ENCODE data around the gene GNPNAT1. TPM values are rescaled to one million over a fixed set of nuclear protein-coding genes. Genes with fewer than 3 reads are reported as not detected.

The GNPNAT1 gene
- total and polyA plus RNA-seq, 9 of the 15 experiments (the other 6 are each of a cell fraction or from before 2014, with no cell fraction given), result 15.8 to 27.7 (median 25.3) TPM

DNA sequence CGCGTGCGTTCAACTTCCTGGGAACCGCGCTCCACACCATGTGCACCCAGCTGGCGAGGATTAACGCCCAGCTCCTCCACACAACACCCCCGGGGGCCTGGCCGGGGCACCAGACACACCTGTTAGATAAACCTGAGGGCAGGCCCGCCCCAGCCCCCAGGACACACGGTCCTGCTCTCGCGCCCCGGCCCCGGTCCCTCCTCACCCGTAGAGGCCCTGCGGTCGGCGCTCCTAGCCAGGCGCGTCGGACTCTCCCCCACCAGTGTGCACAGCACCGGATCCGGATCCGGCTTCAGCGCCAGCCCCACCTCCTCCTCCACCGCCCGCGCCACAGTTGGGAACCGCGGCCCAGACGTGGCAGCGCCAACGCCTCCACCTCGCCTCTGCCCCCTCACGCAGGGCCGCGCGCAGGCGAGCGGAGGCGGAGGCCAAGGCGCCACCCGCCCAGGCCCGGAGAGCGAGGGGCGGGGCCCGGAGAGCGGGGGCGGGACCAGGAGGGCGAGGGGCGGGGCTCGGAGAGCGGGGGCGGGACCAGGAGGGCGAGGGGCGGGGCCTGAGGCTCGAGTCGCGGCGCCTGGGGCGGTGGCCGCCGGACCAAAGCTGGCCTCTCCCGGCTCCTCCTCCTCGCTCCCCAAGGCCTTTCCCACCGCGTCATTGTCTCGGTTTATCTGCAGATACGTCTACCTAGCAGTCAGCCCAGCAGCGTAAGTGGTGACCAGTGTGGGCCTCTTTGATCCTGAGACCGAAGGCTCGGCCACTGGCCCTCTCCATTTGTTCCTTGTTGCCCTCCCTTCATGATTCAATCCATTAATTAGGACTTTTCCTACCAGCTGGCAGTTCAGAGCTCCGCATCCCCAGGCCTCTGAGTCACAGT is at the start of gene GNPNAT1 (continued):
- TF ChIP-seq, protein P1, sequence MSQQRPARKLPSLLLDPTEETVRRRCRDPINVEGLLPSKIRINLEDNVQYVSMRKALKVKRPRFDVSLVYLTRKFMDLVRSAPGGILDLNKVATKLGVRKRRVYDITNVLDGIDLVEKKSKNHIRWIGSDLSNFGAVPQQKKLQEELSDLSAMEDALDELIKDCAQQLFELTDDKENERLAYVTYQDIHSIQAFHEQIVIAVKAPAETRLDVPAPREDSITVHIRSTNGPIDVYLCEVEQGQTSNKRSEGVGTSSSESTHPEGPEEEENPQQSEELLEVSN (IDR thresholded peaks at IDR 0.05; ENCODE audit: borderline replicate concordance in 1 of 2, extremely low read depth in 1 of 2, insufficient read depth in 1 of 2, insufficient read length in 1 of 2, low read depth in 1 of 2, low read length in 1 of 2, poor library complexity in 1 of 2, severe bottlenecking in 1 of 2), result peak in 1 of 2 experiments; percentile 75
- TF ChIP-seq RFX1 (IDR thresholded peaks at IDR 0.05) (no peak), NRF1 (conservative IDR thresholded peaks at IDR 0.05 in 1 of 2, IDR thresholded peaks at IDR 0.05 in 1 of 2) (peak; percentile 82 to 85), CHD2 (IDR thresholded peaks at IDR 0.05; ENCODE audit: low read depth, low read length) (no peak), POLR2AphosphoS5 (IDR thresholded peaks at IDR 0.05; ENCODE audit: control insufficient read depth, insufficient read depth, low read depth, low read length) (0 out of 2 replicates have a peak, but pooled peaks have one; percentile 43), L3MBTL2 (IDR thresholded peaks at IDR 0.05) (peak; percentile 92), ZNF263 (CRISPR knock-in tag; IDR thresholded peaks at IDR 0.05; ENCODE audit: borderline replicate concordance) (peak; percentile 31; the same call in 1 of the 2 replicates)
- TF ChIP-seq, protein P2, sequence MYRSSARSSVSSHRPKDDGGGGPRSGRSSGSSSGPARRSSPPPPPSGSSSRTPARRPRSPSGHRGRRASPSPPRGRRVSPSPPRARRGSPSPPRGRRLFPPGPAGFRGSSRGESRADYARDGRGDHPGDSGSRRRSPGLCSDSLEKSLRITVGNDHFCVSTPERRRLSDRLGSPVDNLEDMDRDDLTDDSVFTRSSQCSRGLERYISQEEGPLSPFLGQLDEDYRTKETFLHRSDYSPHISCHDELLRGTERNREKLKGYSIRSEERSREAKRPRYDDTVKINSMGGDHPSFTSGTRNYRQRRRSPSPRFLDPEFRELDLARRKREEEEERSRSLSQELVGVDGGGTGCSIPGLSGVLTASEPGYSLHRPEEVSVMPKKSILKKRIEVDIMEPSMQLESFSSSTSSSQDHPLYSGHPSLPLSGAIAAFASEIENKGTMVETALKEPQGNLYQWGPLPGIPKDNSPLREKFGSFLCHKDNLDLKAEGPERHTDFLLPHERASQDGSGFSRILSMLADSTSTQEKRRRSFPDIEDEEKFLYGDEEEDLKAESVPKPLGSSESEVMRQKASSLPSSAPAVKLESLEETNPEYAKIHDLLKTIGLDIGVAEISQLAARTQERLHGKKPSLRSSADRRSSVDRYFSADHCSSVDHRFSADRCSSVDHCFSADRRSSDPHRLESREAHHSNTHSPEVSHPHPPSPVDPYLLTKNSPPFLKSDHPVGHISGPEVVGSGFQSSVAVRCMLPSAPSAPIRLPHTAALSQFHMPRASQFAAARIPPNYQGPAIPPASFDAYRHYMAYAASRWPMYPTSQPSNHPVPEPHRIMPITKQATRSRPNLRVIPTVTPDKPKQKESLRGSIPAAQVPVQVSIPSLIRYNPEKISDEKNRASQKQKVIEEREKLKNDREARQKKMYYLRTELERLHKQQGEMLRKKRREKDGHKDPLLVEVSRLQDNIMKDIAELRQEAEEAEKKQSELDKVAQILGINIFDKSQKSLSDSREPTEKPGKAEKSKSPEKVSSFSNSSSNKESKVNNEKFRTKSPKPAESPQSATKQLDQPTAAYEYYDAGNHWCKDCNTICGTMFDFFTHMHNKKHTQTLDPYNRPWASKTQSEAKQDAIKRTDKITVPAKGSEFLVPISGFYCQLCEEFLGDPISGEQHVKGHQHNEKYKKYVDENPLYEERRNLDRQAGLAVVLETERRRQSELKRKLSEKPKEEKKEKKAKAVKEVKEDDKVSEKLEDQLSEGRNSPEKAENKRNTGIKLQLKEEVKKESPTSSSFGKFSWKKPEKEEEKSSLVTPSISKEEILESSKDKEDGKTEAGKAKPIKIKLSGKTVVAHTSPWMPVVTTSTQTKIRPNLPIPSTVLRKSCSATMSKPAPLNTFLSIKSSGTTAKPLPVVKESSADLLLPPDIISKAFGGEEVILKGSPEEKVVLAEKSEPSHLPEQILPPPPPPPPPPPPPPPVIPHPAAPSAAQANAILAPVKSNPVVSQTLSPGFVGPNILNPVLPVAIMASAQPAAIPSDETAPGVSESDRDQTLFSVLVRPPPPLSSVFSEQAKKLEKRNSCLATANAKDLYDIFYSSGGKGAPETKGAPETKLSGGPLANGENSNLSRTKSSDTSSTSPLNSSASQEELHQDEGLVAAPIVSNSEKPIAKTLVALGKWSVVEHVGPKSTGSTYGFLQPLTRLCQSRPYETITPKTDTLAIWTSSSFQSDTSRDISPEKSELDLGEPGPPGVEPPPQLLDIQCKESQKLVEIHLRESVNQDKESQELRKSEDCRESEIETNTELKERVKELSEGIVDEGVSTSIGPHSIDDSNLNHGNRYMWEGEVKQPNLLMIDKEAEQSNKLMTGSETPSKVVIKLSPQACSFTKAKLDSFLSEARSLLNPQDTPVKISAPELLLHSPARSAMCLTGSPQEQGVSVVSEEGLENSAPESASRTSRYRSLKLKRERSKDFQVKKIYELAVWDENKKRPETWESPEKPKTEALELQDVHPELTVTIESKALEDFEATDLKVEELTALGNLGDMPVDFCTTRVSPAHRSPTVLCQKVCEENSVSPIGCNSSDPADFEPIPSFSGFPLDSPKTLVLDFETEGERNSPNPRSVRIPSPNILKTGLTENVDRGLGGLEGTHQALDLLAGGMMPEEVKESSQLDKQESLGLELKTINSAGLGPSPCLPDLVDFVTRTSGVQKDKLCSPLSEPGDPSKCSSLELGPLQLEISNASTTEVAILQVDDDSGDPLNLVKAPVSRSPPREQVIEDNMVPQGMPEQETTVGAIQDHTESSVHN (IDR thresholded peaks at IDR 0.05; ENCODE audit: borderline replicate concordance in 1 of 2, low read depth in 1 of 2), result no peak
- TF ChIP-seq, protein P3, sequence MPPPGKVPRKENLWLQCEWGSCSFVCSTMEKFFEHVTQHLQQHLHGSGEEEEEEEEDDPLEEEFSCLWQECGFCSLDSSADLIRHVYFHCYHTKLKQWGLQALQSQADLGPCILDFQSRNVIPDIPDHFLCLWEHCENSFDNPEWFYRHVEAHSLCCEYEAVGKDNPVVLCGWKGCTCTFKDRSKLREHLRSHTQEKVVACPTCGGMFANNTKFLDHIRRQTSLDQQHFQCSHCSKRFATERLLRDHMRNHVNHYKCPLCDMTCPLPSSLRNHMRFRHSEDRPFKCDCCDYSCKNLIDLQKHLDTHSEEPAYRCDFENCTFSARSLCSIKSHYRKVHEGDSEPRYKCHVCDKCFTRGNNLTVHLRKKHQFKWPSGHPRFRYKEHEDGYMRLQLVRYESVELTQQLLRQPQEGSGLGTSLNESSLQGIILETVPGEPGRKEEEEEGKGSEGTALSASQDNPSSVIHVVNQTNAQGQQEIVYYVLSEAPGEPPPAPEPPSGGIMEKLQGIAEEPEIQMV (tag; conservative IDR thresholded peaks at IDR 0.05; ENCODE audit: low read depth), result no peak
- TF ChIP-seq, protein P4, sequence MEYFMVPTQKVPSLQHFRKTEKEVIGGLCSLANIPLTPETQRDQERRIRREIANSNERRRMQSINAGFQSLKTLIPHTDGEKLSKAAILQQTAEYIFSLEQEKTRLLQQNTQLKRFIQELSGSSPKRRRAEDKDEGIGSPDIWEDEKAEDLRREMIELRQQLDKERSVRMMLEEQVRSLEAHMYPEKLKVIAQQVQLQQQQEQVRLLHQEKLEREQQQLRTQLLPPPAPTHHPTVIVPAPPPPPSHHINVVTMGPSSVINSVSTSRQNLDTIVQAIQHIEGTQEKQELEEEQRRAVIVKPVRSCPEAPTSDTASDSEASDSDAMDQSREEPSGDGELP (CRISPR knock-in tag; IDR thresholded peaks at IDR 0.05; ENCODE audit: borderline replicate concordance), result peak; percentile 74
